WTC11 (cell line): ENCODE measurements around the gene PDE1C. TPM values are rescaled to one million over a fixed set of nuclear protein-coding genes. Genes with fewer than 3 reads are reported as not detected.
A peak's percentile ranks its signal among the peaks of the same experiment; 100 is the strongest.

Experiments
- ATAC-seq: fragments of 200-7000 bp; cut with Tn5 transposase; 2 replicates; pipeline ENCODE4 v1.10.0; 2021; ENCODE audit warnings: mild to moderate bottlenecking, moderate library complexity
- CTCF ChIA-PET: fragments of 300-600 bp; sonication (Branson Sonifier 250); formaldehyde crosslinking; loops from one replicate; lab custom pipeline; 2021; ENCODE audit warnings: antibody characterized with exemption; lab: Charles Lee
- POLR2A ChIA-PET: fragments of 350-600 bp; sonication (Branson Sonifier 250); formaldehyde crosslinking; loops from one replicate; lab custom pipeline; 2021; ENCODE audit warnings: antibody characterized with exemption; lab: Charles Lee
- DNase-seq: peaks from one replicate; pipeline ENCODE4 v3.0.0; 2021; ENCODE audit warnings: low spot score
- H3K27ac Mint-ChIP-seq: 2 replicates; pipeline ENCODE4 v1.8.0; 2021; ENCODE audit warnings: mixed read lengths
- H3K27me3 Mint-ChIP-seq: 2 replicates; pipeline ENCODE4 v1.8.0; 2021; ENCODE audit warnings: low read depth, mild to moderate bottlenecking, moderate library complexity, mixed read lengths
- H3K36me3 Mint-ChIP-seq: 2 replicates; pipeline ENCODE4 v1.8.0; 2021; ENCODE audit warnings: mixed read lengths
- H3K4me1 Mint-ChIP-seq: 2 replicates; pipeline ENCODE4 v1.8.0; 2022; ENCODE audit warnings: mixed read lengths
- H3K4me3 Mint-ChIP-seq: 2 replicates; pipeline ENCODE4 v1.8.0; 2021; ENCODE audit warnings: mild to moderate bottlenecking, moderate library complexity, mixed read lengths
- H3K9me3 Mint-ChIP-seq: 2 replicates; pipeline ENCODE4 v1.8.0; 2021; ENCODE audit warnings: mixed read lengths
- ATF1 ChIP-seq: sonication (generic); formaldehyde crosslinking; IDR thresholded peaks from 2 replicates; pipeline ENCODE4 v1.8.1; 2023; ENCODE audit warnings: mild to moderate bottlenecking, moderate library complexity, missing genetic modification reagents
- CBFB ChIP-seq: sonication (generic); formaldehyde crosslinking; IDR thresholded peaks from 2 replicates; pipeline ENCODE4 v1.8.1; 2022; ENCODE audit warnings: mild to moderate bottlenecking, low read depth, missing genetic modification reagents
- ELF4 ChIP-seq: sonication (generic); formaldehyde crosslinking; IDR thresholded peaks from 2 replicates; pipeline ENCODE4 v1.8.1; 2022; ENCODE audit warnings: low read depth, mild to moderate bottlenecking, moderate library complexity, missing genetic modification reagents
- ESRRA ChIP-seq: sonication (generic); formaldehyde crosslinking; IDR thresholded peaks from 2 replicates; pipeline ENCODE4 v1.8.1; 2022; ENCODE audit warnings: mild to moderate bottlenecking, missing genetic modification reagents, borderline replicate concordance
- FOXJ3 ChIP-seq: sonication (generic); formaldehyde crosslinking; IDR thresholded peaks from 2 replicates; pipeline ENCODE4 v1.9.0; 2021; ENCODE audit warnings: missing genetic modification reagents, mild to moderate bottlenecking, borderline replicate concordance
- FOXK1 ChIP-seq: sonication (generic); formaldehyde crosslinking; IDR thresholded peaks from 2 replicates; pipeline ENCODE4 v1.8.0; 2022; ENCODE audit warnings: mild to moderate bottlenecking, moderate library complexity, missing genetic modification reagents
- GRHL2 ChIP-seq: fragments of 250-450 bp; sonication (Bioruptor Pico); IDR thresholded peaks from 2 replicates; pipeline ENCODE4 v1.8.0; 2022; ENCODE audit warnings: mild to moderate bottlenecking, moderate library complexity; ENCODE audit not compliant: insufficient replicate concordance, severe bottlenecking
- IRF1 ChIP-seq: sonication (generic); formaldehyde crosslinking; IDR thresholded peaks from 2 replicates; pipeline ENCODE4 v1.8.0; 2023; ENCODE audit warnings: missing genetic modification reagents
- MXD4 ChIP-seq: fragments of 250-450 bp; sonication (Bioruptor Pico); IDR thresholded peaks from 2 replicates; pipeline ENCODE4 v1.8.0; 2021; ENCODE audit warnings: mild to moderate bottlenecking, moderate library complexity, borderline replicate concordance
- NR1H2 ChIP-seq: sonication (generic); formaldehyde crosslinking; IDR thresholded peaks from 2 replicates; pipeline ENCODE4 v1.9.0; 2021; ENCODE audit warnings: mild to moderate bottlenecking, moderate library complexity, missing genetic modification reagents
- PRRX2 ChIP-seq: fragments of 250-450 bp; sonication (Bioruptor Pico); IDR thresholded peaks from 2 replicates; pipeline ENCODE4 v1.8.0; 2021; ENCODE audit warnings: mild to moderate bottlenecking
- TCF7 ChIP-seq: sonication (generic); formaldehyde crosslinking; IDR thresholded peaks from 2 replicates; pipeline ENCODE4 v1.8.0; 2022; ENCODE audit warnings: mild to moderate bottlenecking, low read depth, missing genetic modification reagents, moderate library complexity
- TP53 ChIP-seq: sonication (generic); formaldehyde crosslinking; IDR thresholded peaks from 2 replicates; pipeline ENCODE4 v1.8.1; 2023; ENCODE audit warnings: mild to moderate bottlenecking, missing genetic modification reagents
- ZBTB21 ChIP-seq: sonication (generic); formaldehyde crosslinking; IDR thresholded peaks from 2 replicates; pipeline ENCODE4 v1.8.1; 2023; ENCODE audit warnings: mild to moderate bottlenecking, missing genetic modification reagents, borderline replicate concordance
- ZNF219 ChIP-seq: sonication (generic); formaldehyde crosslinking; IDR thresholded peaks from 2 replicates; pipeline ENCODE4 v1.8.0; 2023; ENCODE audit warnings: missing genetic modification reagents, mild to moderate bottlenecking, borderline replicate concordance
- ZNF232 ChIP-seq: sonication (generic); formaldehyde crosslinking; IDR thresholded peaks from 2 replicates; pipeline ENCODE4 v1.8.0; 2022; ENCODE audit warnings: mild to moderate bottlenecking, missing genetic modification reagents
- ZNF317 ChIP-seq: sonication (generic); formaldehyde crosslinking; IDR thresholded peaks from 2 replicates; pipeline ENCODE4 v1.8.1; 2023; ENCODE audit warnings: low read depth, mild to moderate bottlenecking, moderate library complexity, missing genetic modification reagents, borderline replicate concordance
- ZNF671 ChIP-seq: fragments of 250-450 bp; sonication (Bioruptor Pico); IDR thresholded peaks from 2 replicates; pipeline ENCODE4 v1.8.0; 2021; ENCODE audit warnings: mild to moderate bottlenecking
- total RNA-seq: library from RNA; stranded (reverse); gene quantifications from 3 replicates; pipeline ENCODE4 v1.2.3, GENCODE V29; 2021
- TF ChIP-seq, protein P1 (sequence below): sonication (generic); formaldehyde crosslinking; IDR thresholded peaks from 2 replicates; pipeline ENCODE4 v1.8.0; 2023; ENCODE audit warnings: mild to moderate bottlenecking, missing genetic modification reagents
- TF ChIP-seq, protein P2 (sequence below): sonication (generic); formaldehyde crosslinking; IDR thresholded peaks from 2 replicates; pipeline ENCODE4 v1.8.1; 2023; ENCODE audit warnings: mild to moderate bottlenecking, missing genetic modification reagents
- TF ChIP-seq, protein P3 (sequence below): sonication (generic); formaldehyde crosslinking; IDR thresholded peaks from 2 replicates; pipeline ENCODE4 v1.8.1; 2023; ENCODE audit warnings: mild to moderate bottlenecking, missing genetic modification reagents, borderline replicate concordance
- TF ChIP-seq, protein P4 (sequence below): sonication (generic); formaldehyde crosslinking; IDR thresholded peaks from 2 replicates; pipeline ENCODE4 v1.8.1; 2022; ENCODE audit warnings: low read depth, missing genetic modification reagents, borderline replicate concordance

PDE1C gene
- total RNA-seq, 1 experiment from 2014 or later = 0.55 TPM

DNA sequence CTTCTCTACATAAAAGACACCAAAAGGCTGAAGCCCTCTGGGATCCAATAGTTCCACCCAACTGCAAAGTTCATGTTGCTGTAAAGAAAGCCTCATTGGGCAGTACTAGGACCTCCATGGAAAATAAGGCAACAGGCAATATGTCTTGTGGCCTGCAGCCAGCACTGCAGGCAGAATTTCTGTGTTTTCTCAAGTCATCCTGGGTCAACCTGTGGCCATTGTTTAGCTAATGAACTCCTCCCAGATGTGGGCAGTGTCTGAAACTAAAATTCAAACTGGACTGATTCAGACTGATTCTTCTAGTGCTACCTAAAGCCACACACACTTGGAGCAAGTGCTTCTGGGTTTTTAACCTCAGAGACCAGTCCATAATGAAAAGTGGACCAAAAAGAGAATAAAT is 241.7 kb downstream of the PDE1C start:
- ChIA-PET POLR2A (no interaction called here), CTCF (no interaction called here)
- H3K4me1 Mint-ChIP-seq = peaks cover 19% of the 10 kb centered on the region
- no peak for DNase-seq
- H3K27me3 Mint-ChIP-seq = peaks cover 17% of the 10 kb centered on the region
- ATAC-seq = peak; percentile 53
- H3K27ac Mint-ChIP-seq = no peak overlapping the region
- H3K36me3 Mint-ChIP-seq = no peaks in the 10 kb centered on the region
- TF ChIP-seq, protein P1, sequence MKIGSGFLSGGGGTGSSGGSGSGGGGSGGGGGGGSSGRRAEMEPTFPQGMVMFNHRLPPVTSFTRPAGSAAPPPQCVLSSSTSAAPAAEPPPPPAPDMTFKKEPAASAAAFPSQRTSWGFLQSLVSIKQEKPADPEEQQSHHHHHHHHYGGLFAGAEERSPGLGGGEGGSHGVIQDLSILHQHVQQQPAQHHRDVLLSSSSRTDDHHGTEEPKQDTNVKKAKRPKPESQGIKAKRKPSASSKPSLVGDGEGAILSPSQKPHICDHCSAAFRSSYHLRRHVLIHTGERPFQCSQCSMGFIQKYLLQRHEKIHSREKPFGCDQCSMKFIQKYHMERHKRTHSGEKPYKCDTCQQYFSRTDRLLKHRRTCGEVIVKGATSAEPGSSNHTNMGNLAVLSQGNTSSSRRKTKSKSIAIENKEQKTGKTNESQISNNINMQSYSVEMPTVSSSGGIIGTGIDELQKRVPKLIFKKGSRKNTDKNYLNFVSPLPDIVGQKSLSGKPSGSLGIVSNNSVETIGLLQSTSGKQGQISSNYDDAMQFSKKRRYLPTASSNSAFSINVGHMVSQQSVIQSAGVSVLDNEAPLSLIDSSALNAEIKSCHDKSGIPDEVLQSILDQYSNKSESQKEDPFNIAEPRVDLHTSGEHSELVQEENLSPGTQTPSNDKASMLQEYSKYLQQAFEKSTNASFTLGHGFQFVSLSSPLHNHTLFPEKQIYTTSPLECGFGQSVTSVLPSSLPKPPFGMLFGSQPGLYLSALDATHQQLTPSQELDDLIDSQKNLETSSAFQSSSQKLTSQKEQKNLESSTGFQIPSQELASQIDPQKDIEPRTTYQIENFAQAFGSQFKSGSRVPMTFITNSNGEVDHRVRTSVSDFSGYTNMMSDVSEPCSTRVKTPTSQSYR = no peak
- no peak for TF ChIP-seq IRF1 (CRISPR knock-in tag)
- no peak for TF ChIP-seq ZNF671 (CRISPR knock-in tag)
- no peak for TF ChIP-seq ZBTB21 (CRISPR knock-in tag)
- H3K9me3 Mint-ChIP-seq = no peaks in the 10 kb centered on the region
- no peak overlapping the region for H3K4me3 Mint-ChIP-seq

- peak; percentile 58 for ATAC-seq
- no peaks in the 10 kb centered on the region for H3K36me3 Mint-ChIP-seq
- ChIA-PET POLR2A (no interaction called here), CTCF (interaction anchor here (0.6 to 2.6 kb wide), 4 partner anchors 10 to 339 kb away, joined by 3 to 15 read pairs (median 4); no protein-coding TSS in a partner anchor)
- no peak overlapping the region; the same call in 1 of the 2 replicates for H3K27ac Mint-ChIP-seq
- peaks cover 8% of the 10 kb centered on the region for H3K27me3 Mint-ChIP-seq
- TF ChIP-seq, protein P2, sequence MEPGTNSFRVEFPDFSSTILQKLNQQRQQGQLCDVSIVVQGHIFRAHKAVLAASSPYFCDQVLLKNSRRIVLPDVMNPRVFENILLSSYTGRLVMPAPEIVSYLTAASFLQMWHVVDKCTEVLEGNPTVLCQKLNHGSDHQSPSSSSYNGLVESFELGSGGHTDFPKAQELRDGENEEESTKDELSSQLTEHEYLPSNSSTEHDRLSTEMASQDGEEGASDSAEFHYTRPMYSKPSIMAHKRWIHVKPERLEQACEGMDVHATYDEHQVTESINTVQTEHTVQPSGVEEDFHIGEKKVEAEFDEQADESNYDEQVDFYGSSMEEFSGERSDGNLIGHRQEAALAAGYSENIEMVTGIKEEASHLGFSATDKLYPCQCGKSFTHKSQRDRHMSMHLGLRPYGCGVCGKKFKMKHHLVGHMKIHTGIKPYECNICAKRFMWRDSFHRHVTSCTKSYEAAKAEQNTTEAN (CRISPR knock-in tag) = no peak
- TF ChIP-seq PRRX2 (no peak), GRHL2 (CRISPR knock-in tag) (no peak), ZNF219 (CRISPR knock-in tag) (no peak)
- DNase-seq = peak; percentile 17
- peaks cover 26% of the 10 kb centered on the region for H3K4me1 Mint-ChIP-seq
- H3K9me3 Mint-ChIP-seq = no peaks in the 10 kb centered on the region
- H3K4me3 Mint-ChIP-seq = no peak overlapping the region
Observed at GRCh38 chr7:31825576-31825975, 244.6 kb downstream of the PDE1C start.

DNA sequence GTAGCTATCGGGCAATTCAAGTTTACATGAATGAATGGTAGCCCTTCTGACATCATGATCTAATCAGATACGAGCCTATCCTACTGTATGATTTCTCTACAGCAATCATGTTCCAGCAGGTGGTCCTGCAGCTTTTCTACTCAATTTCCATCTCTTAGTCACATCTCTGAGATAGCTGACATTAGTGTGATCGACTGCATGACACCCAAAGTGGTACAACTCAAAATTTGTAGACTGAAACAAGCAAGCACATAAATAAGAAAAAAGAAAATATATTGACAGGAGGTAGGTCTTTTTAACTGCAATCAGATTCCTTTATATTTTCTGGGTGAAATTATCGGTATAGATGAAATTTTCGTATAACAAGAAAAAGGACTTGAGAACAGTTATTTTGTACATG is 251.2 kb downstream of the PDE1C start:
- Mint-ChIP-seq H3K27me3 (peaks cover 24% of the 10 kb centered on the region), H3K36me3 (no peaks in the 10 kb centered on the region), H3K27ac (no peak overlapping the region), H3K4me1 (peaks cover 13% of the 10 kb centered on the region), H3K9me3 (no peaks in the 10 kb centered on the region), H3K4me3 (no peak overlapping the region)
- CTCF ChIA-PET = no interaction called here
- no peak for ATAC-seq
- POLR2A ChIA-PET = no interaction called here
- TF ChIP-seq ATF1 (CRISPR knock-in tag) (no peak), CBFB (CRISPR knock-in tag) (no peak), ZBTB21 (CRISPR knock-in tag) (no peak), ZNF317 (no peak), ELF4 (CRISPR knock-in tag) (no peak), FOXK1 (no peak), TCF7 (no peak), TP53 (CRISPR knock-in tag) (no peak), ESRRA (CRISPR knock-in tag) (no peak), GRHL2 (CRISPR knock-in tag) (no peak), NR1H2 (CRISPR knock-in tag) (no peak), MXD4 (CRISPR knock-in tag) (no peak), FOXJ3 (CRISPR knock-in tag) (no peak), ZNF232 (CRISPR knock-in tag) (no peak)
- TF ChIP-seq, protein P3, sequence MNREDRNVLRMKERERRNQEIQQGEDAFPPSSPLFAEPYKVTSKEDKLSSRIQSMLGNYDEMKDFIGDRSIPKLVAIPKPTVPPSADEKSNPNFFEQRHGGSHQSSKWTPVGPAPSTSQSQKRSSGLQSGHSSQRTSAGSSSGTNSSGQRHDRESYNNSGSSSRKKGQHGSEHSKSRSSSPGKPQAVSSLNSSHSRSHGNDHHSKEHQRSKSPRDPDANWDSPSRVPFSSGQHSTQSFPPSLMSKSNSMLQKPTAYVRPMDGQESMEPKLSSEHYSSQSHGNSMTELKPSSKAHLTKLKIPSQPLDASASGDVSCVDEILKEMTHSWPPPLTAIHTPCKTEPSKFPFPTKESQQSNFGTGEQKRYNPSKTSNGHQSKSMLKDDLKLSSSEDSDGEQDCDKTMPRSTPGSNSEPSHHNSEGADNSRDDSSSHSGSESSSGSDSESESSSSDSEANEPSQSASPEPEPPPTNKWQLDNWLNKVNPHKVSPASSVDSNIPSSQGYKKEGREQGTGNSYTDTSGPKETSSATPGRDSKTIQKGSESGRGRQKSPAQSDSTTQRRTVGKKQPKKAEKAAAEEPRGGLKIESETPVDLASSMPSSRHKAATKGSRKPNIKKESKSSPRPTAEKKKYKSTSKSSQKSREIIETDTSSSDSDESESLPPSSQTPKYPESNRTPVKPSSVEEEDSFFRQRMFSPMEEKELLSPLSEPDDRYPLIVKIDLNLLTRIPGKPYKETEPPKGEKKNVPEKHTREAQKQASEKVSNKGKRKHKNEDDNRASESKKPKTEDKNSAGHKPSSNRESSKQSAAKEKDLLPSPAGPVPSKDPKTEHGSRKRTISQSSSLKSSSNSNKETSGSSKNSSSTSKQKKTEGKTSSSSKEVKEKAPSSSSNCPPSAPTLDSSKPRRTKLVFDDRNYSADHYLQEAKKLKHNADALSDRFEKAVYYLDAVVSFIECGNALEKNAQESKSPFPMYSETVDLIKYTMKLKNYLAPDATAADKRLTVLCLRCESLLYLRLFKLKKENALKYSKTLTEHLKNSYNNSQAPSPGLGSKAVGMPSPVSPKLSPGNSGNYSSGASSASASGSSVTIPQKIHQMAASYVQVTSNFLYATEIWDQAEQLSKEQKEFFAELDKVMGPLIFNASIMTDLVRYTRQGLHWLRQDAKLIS = no peak
- TF ChIP-seq, protein P4, sequence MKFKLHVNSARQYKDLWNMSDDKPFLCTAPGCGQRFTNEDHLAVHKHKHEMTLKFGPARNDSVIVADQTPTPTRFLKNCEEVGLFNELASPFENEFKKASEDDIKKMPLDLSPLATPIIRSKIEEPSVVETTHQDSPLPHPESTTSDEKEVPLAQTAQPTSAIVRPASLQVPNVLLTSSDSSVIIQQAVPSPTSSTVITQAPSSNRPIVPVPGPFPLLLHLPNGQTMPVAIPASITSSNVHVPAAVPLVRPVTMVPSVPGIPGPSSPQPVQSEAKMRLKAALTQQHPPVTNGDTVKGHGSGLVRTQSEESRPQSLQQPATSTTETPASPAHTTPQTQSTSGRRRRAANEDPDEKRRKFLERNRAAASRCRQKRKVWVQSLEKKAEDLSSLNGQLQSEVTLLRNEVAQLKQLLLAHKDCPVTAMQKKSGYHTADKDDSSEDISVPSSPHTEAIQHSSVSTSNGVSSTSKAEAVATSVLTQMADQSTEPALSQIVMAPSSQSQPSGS (CRISPR knock-in tag) = no peak
- DNase-seq = no peak
